GM19438 (cell line): ENCODE measurements around the gene OTULIN.

Source experiments
- ATAC-seq: cut with Tn5 transposase; IDR thresholded peaks from one replicate; pipeline ENCODE4 v1.9.1; 2021; ENCODE audit warnings: low read depth; ENCODE audit not compliant: unreplicated experiment

The OTULIN gene

GRCh38 chr5:14738050-14738449 lies 73.5 kb downstream of the OTULIN start:
- no peak for ATAC-seq

DNA sequence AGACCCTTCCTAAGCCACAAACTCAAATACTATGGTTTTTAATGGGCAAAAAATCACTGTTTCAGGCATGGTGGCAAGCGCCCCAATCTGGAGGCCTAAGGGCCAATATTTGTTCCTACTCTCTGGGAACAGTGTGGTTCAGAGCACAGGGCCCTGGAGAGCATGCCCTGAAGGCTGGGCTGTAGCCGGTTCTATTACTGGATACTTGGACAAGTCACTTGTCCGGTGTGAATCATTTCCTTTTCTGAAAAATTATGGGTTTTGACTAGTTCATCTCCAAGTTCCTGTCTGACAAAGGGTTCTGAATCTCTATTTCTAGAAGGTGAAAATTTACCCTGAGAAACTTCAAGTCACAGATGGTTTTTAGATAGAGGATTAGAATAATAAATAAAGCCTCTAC lies 75.0 kb downstream of the OTULIN start:
- no peak for ATAC-seq

DNA sequence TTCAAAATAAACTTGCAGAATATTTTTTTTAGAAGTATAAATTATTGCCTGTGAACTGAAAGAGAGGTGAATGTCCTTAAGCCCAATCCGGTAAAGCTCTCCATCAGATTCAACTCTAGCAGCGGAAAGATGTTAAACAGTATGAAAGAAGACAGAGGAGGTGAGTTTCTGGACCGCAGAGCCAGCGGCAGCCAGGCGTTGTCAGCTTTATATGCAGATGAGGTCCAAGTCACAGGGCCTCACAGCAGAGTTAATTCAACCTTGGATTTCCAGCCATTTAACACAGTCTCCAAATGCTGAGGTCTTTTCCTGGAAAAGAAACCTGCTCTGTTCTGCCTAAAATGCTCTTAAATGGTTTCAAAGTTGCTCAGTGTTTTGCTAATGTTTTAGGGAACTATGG lies 75.5 kb downstream of the OTULIN start:
- no peak for ATAC-seq

DNA sequence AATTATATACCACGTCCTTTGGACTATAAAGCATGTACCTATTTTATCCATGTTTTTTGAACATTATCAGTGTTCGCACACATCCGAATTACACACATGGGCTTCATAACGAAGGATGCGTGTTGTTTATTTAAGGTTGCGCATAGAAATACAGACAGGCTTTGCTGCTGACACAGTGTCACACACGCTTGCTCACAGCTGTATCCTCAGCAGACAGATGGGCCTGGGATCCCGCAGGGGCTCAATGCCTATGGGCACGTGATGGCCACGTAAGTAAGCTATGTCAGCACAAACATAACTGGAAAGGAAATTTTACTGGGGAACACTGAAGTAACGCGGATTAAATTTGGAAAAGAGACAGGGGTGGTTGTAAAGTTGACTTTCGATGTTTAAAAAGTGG lies 76.6 kb downstream of the OTULIN start:
- no peak for ATAC-seq

- ATAC-seq: no peak
Observed at GRCh38 chr5:14741801-14742440, 77.4 kb downstream of the OTULIN start.

DNA sequence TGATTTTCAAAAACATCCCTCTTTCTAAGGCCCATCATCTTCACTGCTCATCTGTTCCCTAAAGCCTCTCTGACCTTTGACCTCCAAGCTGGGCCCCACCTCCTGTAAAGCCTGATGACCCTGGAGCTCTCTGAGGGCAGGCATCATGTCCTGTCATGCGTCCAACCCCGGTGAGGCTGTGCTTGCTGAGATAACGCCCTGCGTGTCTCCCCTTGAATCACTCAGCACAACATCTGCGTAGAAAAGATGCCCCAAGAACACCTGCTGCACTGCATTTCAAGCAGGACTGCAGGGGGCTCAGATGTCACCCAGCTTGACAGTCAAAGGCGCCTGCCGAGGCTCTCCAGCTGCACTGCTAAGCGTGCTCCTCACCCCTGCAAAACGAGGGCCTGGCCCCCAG lies 78.0 kb downstream of the OTULIN start:
- no peak for ATAC-seq

DNA sequence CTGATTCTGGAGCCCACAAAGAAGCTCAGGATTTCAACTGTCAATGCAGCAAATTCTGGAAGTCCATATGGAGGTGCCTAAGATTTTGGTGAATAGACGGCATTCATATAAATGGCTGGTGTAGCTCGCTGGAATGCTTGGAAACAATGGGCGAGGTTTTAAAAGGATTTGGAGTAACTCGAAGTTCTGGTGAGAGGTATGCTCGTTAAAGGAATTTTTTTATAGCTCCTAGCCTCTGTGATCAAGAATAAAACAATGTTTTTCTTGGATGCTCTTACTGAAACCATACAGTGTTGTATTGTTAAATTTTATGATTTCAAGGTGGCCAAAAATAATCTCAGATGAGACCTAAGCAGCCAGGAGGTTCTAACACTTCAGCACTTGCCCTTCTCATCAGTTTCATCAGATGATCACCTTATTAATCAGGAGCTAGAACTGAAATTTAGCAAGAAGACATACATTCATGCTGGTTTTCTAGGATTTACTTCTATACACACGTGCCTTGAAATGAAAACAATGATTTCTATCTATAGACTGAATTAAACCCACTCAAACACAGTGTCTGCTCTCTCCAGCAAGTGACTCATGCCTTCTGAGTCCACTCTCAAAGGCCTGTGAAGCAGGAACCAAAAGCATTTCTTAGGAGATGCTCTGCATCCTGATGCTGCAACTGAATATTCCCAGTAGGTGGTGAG lies 79.2 kb downstream of the OTULIN start:
- no peak for ATAC-seq

GRCh38 chr5:14744296-14745187 lies 80.0 kb downstream of the OTULIN start:
- ATAC-seq: peak; percentile 64

- peak; percentile 26 for ATAC-seq
Observed at GRCh38 chr5:14745188-14745563, 80.7 kb downstream of the OTULIN start.

DNA sequence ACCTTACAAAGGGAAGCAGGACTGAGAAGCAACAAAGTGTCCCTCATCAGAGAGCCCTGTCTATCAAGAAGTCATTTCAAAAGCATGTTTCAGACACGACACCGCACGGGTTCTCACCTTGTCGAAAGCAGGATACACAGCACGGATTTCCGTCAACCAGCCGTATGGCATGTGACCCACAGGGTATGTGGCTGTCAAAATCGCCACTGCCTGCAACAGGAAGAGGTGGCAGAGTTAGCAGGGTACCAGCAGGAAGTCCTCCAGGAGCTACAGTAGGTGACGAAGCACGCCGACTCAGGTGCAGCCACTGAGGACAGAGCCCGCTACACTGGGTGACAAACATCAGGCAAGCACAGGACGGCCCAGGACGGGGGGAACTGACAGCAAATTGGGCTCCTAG lies 81.2 kb downstream of the OTULIN start:
- no peak for ATAC-seq

DNA sequence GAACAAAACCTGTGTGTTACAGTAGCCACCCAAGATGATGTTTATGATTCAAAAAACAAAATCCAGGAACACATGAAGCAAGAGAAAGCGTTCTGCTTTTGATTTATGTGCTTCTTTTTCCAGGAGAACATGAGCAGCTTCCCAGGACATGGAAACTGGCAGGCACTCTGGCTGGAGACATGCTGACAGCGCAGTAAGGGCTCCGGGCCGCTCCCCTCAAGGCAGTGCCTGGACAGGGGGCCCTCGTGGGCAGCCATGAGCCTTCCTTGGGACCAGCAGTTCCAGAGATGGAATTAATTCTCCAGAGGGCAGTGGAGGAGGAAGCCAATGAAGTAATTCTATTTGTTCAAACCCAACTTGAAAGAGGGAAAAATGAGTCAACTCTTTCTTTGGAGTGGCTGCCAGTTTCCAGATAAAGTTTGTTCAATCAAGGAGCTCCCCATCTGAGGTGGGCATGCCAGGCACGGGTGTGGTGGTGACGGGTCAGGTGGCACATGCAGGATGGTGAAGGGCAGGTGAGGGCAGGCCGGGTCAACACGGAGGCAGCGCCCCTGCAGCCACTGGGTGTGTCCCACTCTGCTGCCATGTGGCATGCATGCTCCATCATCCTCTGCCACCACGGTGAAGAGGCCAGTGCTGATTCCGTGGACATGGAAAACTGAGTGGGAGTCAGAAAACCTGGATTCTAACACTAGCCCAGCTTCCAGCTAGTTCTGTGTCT lies 83.8 kb downstream of the OTULIN start:
- no peak for ATAC-seq
